HG02970 (cell line): ENCODE measurements around the gene CACNA2D1.

Experiments
- ATAC-seq: cut with Tn5 transposase; IDR thresholded peaks from one replicate; pipeline ENCODE4 v1.9.1; 2021; ENCODE audit warnings: mild to moderate bottlenecking, moderate library complexity, moderate number of reproducible peaks; ENCODE audit not compliant: unreplicated experiment, low FRiP score

Gene CACNA2D1

DNA sequence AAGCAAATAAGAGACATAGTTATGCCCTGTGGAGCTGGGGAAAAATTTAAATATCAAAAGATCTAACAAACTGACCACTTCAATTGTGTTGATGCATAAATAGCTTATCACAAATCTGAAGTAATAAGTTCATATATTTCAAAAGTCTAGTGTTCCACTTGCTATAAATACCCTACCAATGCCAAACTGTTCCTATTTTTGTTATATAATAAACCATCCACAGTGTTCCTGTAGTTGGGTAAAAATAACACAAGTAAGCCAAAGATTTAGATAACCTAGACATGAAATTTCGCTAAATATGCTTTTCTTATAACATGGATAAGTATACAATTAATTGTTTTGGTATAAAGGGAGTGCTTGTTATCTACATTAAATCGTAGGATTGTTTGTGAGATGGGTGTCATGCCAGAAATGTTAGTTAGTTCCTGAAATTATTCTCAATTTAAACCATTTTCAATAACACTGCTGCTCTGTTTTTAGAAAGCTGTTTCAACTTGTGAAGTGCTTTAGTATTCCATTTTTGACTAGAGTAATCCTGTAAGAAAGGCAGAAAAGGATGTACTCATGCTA, 85.5 kb downstream of the CACNA2D1 start:
- no peak for ATAC-seq

DNA sequence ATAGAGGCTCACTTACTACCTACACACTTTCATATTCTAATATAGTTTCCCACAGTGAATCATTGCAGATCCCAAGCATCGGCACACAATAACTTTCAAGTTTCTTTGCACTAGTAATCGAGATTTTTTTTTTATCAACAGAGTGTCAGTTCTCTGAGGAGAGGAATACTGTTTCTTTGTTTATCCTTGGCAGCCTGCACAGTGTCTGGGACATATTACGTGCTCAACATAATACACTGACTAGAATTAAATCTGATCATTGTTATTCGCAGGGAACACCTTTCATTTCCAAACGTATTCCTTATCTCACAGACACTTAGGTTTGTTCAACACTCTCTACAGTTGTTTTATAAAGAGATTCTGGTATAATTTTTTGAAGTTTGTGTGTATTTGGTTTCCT, 95.3 kb downstream of the CACNA2D1 start:
- no peak for ATAC-seq

DNA sequence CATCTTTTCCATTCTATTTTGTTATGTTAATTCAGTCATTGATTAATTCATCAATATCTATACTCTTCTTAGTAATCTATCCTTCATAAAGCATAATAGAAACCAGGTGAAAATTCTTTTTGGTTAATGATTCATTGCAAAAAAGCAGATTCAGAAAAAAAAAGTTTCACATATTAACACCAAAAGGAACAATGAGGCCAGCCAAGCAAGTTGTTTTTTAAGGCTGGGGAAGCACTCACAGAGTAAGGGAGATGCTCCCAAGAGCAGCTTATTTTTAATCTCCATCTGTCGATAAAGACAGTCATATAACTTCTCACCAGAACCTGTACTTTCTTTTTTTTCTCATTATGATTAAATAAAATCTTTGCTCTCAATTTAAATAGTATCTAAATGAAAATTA, 95.8 kb downstream of the CACNA2D1 start:
- ATAC-seq, result no peak

DNA sequence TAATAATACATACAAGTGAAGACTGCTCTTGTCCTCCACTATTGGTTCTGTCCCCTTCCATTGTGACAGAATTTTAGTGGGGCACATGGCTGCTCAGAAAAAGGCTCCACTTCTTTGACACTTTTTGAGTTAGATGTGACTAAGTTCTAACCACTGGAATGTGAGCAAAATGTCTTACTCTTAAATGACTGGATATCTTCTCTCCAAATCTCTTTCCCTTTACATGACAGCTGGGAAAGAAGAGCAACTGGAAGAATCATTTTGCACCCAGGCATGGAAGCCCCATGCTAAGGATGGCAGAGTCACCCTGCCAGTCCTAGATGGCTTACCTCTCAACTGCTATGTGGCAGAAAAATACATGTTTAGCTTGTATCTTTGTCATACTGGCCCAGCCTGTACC, 97.7 kb downstream of the CACNA2D1 start:
- ATAC-seq, result no peak

DNA sequence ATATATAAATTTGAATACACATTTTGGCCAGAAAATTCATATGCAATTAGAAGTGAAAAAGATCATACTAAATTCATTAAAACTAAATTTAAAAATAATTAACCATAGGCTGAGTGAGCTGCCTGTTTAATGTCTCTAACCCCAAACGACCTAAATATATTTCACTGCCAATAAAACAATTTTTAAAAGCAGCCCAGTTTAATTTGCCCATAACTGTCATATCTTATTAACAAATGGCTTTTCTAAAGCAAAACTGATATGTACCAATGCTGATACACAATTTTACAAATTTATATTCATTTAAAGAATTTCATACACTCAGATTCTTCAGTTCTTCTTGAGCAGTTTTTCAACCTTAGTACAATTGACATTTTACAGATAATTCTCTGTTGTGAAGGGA, 99.9 kb downstream of the CACNA2D1 start:
- no peak for ATAC-seq

DNA sequence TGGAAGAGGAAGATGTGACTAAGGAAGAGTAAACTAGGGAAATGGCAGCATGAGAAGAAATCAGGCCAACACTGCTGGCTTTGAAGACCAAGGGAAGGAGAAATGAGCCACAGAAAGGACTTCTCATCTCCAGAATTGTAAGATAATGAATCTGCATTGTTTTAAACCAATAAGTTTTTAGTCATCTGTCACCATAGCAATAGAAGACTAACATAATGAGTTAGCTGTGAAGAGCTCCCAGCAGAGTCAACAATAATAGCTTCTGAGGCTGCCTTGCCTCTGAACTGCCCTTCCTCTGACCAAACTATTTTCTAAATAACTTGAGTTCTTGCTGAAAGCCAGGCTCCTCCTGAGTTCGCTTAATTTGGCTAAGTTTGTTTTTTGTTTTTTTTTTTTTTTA, 103.6 kb downstream of the CACNA2D1 start:
- no peak for ATAC-seq

DNA sequence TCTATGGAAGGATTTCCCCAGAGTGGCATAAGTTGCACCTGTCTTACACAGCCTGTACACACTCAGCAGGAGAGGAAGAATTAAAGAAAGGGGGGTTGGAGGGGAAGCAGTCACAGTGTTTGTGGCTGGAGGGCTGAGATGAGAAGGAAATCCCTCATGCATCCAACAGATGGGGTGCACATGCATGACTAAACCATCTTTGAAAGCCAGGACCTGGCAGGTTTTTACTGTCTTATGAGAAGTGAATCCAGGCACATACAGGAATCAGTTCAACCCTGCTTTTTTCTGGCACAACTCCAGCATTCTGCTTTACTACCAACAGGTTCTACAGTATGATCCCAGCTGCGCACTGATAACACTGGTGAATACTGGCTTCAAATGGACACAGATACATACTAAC, 107.7 kb downstream of the CACNA2D1 start:
- ATAC-seq, result no peak

DNA sequence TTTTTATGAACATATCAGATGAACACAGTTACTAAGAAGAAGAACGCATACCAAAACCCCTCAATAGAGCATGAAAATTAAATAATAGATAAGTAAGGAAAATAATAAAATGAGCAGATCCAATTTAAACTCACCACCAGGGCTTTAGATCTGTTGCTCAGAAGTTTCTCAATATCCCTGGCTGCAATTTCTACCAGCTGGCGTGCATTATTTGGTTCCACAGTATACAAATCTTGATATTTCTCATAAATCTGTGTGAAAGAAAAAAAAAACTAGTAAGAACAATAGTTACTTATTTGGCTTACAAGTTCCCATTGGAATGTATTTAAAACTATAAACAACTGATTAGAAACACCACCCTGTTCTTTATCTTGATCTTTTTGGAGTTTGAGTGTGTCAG, 108.6 kb downstream of the CACNA2D1 start:
- no peak for ATAC-seq

DNA sequence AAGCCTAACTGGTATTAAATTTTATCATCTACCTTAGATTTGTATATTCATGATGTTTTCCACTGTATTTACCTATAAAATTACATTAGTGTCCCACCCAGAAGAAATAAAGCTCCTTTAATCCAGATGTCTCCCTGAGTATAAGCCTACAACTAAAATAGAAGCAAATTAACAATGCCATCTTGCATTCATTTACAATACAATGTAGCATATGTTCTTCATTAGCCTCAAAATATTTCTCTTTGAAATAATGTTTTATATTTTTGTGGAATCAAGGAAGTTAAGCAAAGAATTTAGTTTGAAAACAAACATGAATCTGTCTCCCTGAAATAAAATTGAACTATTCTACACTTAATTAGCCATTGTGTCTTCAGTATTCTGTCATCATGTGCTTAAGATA, 112.3 kb downstream of the CACNA2D1 start:
- ATAC-seq, result no peak

DNA sequence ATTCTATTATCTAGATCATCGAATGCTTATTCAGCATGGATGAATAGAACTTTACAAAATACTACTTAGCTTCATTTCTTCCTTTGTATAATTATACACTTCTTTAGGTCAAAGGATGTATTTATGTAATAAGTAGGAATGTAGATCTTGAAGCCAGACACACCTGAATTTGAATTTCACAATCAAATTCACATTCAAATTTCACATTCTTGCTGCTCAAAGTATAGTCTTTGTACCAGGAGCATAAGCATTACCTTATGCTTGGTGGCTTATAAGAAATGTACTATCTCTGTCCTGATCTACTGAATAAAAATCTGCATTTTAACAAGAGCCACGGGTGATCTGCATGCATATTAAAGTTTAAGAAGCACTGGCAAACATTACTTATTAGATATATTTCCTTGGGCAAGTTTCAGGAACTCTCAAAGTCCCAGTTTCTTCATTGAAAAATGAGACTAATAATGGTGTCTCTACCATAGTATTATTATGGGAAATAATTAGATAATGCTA, 112.8 kb downstream of the CACNA2D1 start:
- ATAC-seq, result no peak

DNA sequence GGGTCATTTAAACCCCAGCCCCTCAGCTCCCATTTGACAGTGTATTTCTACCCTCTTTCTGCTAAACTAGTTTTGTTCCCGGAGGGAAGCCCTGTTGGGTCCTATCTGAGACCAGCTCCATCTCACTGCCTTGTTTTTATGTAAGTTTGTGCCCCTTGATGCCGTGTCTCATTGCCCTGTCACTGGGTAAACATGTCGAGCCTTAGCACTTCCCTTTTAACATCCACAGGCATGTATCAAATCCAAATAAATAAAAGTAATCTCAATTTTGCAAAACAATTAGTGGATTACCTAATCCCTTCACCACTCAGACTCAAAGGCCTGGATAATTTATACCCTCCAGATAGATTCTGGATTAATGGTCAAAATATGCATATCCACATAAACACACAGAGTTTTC, 115.7 kb downstream of the CACNA2D1 start:
- no peak for ATAC-seq

DNA sequence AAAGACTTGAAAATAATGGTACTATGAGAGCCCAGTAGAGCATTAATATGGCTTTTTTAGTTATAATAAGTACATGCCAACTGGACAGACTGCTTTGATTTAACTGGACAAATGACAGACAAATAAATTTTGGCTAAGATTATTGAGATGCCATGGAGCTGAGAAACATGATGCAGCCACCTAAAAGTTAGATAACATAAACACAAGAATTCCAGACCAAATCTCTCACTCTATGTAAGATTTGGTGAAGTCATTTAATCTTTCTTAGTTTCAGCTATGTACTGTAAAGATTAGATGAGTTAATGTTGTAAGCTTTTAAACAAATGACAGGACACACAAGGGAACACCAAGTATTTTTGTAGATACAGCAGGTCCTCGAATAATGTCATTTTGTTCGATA, 118.2 kb downstream of the CACNA2D1 start:
- no peak for ATAC-seq

DNA sequence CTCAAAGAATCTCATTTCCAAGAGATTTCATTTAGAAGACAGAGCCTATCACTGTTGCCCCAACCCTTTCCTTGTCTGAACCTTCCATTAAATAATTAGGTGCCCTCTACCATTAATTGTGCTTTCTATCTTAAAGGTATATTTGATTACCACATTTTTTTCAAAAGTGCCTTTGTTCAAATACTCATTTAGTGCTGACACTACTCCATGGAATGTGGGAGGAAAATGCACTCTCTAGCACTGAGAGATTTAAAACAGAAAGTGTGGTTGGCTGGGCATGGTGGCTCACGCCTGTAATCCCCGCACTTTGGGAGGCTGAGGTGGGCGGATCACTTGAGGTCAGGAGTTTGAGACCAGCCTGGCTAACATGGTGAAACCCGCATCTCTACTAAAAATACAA, 119.8 kb downstream of the CACNA2D1 start:
- no peak for ATAC-seq

DNA sequence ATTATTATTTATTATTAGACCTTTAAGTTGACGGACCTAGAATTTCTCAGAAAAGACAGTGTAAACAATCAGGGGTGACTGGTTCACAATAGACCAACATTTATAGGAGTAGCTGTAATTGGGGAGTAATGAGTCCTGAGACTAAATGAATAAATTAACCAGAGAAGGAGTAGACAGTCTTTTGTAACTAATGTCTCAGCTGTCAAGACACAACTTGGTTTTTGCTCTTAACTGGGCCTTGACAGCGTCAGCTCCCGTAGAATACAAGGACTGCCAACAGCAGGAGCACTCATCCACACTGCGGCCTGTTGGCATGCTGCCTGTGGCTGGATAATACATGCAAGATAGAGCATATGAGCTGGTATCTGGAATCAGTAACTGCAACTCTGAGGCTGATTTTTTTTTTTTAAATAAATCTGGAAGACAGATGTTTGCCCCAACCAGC, 123.9 kb downstream of the CACNA2D1 start:
- no peak for ATAC-seq

DNA sequence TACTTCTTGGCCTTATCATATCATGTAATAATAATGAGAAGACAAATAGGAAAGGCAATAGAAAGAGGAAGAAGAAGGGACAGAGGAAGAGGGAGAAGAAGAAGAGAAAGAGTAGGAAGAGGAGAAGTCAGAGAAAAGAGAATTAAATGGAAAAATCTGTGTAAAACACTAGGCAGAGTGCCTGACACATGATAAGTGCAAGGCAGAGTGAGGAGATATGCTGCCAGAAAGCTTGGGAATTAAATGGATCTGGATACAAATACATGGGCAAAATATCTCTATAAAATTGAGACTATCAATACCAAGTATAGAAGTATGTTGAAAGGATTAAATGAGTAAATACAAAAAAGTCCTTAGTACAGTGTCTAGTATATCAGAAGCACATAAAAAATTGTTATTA, 124.8 kb downstream of the CACNA2D1 start:
- no peak for ATAC-seq

DNA sequence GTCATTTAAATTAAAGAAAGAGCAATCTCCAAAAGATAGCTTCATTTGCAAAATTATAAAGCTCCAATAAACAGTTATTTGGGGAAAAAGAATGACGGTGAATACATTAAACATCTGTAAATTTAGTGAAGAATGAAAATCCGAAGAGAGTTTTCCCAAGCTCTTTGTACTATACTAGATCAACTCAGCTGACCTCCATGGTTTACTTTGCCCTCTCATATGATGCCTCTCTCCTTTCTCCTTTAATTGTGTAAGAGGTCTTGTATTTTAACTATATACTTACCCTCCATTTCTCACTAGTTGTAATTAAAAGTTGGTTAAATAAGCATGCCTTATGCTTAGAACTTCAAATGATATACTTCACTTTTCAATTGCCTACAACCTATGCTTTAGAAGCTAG, 125.8 kb downstream of the CACNA2D1 start:
- ATAC-seq, result no peak

DNA sequence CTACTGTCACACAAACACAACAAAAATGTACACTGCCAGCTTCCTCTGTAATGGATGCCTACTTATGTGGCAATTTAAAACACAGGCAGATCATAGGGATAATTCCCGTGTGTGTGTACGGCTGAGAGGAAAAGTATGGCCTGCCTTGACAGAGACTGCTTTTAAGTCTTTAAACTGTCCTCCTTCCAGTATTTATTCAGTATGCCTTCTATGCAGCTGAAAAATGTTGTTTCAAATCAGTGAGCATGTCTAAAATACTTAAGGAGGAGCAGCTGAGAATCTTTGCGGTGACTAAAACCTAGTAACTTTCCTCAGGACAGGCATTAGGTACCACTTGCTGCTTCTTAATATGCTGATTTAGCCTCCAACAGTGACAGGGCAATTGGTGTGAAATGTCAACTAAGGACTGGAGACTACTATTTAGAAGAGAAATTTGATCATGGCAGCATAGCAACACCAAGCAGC, 126.3 kb downstream of the CACNA2D1 start:
- ATAC-seq, result no peak

DNA sequence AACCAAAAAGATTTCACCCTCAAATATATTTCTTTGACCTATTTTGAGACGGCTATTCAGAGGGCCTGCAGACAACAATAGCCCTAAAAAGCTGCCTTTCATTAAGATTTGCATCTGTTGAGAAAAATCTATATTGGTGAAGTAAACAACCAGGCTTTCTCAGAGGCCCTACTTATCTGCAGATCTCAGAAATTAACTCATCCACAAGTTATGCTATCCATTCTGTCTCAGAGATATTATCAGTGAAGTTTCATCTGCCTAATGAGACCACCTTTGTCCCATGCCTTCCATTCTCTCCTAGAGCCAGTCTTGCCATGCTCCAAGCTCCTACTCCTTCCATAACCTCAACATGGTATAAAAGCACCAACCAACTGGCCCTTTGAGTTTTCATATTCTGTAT, 130.3 kb downstream of the CACNA2D1 start:
- no peak for ATAC-seq

DNA sequence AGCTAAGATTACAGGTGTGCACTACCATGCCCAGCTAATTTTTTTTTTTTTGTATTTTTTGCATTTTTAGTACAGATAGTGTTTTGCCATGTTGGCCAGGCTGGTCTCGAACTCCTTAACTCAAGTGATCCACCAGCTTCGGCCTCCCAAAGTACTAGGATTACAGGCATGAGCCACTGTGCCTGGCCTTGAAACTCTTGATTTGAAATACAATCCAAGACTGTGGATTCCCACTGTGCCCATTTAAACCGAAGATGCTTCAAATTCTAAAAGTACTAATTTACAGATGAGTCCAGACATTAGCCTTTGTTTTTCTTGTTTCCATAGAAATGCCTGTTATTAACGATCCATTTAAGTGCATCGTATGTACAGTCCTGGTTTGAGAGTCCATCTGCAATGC, 130.9 kb downstream of the CACNA2D1 start:
- no peak for ATAC-seq

DNA sequence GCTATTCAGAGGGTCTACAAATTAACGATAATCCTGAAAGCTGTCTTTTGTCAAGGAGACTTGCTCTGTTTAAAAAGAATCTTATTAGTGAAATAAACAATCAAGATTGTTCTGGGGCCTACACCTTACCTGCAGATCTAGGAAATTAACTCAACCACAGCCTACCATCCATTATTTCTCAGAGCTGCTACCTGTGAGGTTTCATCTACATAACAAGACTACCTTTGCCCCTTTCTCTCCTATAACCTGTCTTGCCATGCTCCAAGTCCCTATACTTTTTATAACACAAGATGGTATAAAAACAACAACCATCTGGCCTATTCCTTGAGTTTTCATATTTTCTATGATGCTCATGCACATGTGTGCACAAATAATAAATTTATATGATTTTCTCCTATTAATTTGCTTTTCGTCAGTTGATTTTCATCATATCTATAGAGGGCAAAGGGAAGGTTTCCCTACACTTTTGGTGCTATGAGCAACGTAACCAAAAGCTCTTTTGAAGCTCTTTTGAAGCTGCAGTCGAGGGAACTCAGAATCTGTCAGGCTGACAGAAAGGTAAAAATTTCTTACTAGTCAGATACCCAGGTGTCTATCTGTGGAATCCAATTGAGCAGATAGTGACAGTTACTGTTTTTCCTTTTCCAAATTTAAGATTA, 138.1 kb downstream of the CACNA2D1 start:
- no peak for ATAC-seq

DNA sequence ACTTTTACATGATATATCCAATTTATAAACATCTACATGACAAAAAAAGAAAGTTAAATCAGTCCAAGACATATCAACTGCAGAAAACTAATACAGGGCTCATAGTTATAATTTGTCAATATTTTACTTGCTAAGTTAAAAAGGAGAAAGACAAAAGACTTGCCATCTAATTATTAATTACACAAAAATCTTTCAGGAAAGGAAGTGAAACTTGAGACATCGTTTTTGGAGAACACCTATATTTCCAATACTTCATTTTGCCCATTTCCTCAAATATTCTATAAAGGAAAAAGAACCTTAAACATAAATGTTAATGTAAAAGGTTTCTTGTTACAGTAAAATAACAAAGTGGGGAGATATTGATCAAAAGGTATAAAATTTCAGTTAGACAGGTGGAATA, 148.7 kb downstream of the CACNA2D1 start:
- ATAC-seq, result no peak

DNA sequence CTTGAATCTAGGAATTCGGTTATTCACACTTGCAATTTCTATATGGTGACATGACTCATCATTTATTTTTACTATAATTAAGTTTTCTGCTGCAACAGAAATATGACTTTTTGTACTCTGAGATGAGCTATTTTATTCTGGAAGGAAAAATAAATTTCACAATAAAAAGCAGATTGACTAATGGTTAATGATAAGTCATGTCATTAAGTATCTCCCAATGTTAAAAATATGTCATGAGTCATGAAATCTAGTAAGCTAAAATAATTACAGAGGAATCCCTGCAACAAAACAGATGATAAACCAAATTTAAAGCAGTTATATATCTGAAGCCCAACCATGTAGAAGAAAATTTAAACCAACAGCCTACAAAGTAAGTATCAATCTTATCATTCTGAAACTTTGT, 149.2 kb downstream of the CACNA2D1 start:
- ATAC-seq, result no peak
